Fibroblast of lung (primary cell): ENCODE data around the gene ZNF792. TPM values are rescaled to one million over a fixed set of nuclear protein-coding genes. Genes with fewer than 3 reads are reported as not detected.
"Not testable (repeated sequence)": the region's sequence is repeated elsewhere in the genome, so short reads cannot be mapped to it uniquely, and the experiment has no call there.

Experiments
- DNase-seq, 2 donors: peaks; one replicate each; pipeline versions ENCODE4 v3.0.0 to v3.0.0-alpha.2; 2010; ENCODE audit warnings: low read depth in 2 of 2
- H2AFZ ChIP-seq: 2 replicates; pipeline ENCODE4 v1.5.1; 2012; ENCODE audit warnings: low read length, control low read depth, inconsistent platforms
- H3K27ac ChIP-seq: 2 replicates; pipeline ENCODE4 v1.5.1; 2011; ENCODE audit warnings: low read length, control low read depth; ENCODE audit not compliant: insufficient read depth
- H3K27me3 ChIP-seq: 2 replicates; pipeline ENCODE4 v1.5.1; 2011; ENCODE audit warnings: mild to moderate bottlenecking, low read length; ENCODE audit not compliant: control insufficient read depth, insufficient read depth
- H3K36me3 ChIP-seq: 2 replicates; pipeline ENCODE4 v1.5.1; 2011; ENCODE audit warnings: low read length; ENCODE audit not compliant: control insufficient read depth, insufficient read depth
- H3K4me1 ChIP-seq: 2 replicates; pipeline ENCODE4 v1.5.1; 2011; ENCODE audit warnings: low read length; ENCODE audit not compliant: control insufficient read depth, insufficient read depth; ENCODE audit errors: extremely low read depth
- H3K4me2 ChIP-seq: 2 replicates; pipeline ENCODE4 v1.5.1; 2011; ENCODE audit warnings: low read length, control low read depth; ENCODE audit not compliant: insufficient read depth; ENCODE audit errors: extremely low read depth
- H3K4me3 ChIP-seq, 4 experiments: fragments of 200-600 bp in 1 of 4; sonication (generic) in 1 of 4; replicated peaks in 1 of 4; 2 replicates each; pipeline ENCODE4 v1.5.1; 2011 to 2016; ENCODE audit warnings: low read length in 4 of 4, low read depth in 3 of 4, mild to moderate bottlenecking in 3 of 4, control low read depth in 2 of 4, inconsistent platforms in 1 of 4, mixed read lengths in 1 of 4; ENCODE audit not compliant: insufficient read depth in 1 of 4; ENCODE audit errors: control extremely low read depth in 1 of 4
- H3K79me2 ChIP-seq: 2 replicates; pipeline ENCODE4 v1.5.1; 2012; ENCODE audit warnings: mild to moderate bottlenecking, low read length, inconsistent platforms; ENCODE audit not compliant: control insufficient read depth, insufficient read depth
- H3K9ac ChIP-seq: 2 replicates; pipeline ENCODE4 v1.5.1; 2011; ENCODE audit warnings: mild to moderate bottlenecking, low read length, control low read depth; ENCODE audit not compliant: insufficient read depth
- H3K9me3 ChIP-seq: 2 replicates; pipeline ENCODE4 v1.5.1; 2012; ENCODE audit warnings: low read depth, low read length; ENCODE audit not compliant: control insufficient read depth, insufficient read depth
- H4K20me1 ChIP-seq: 2 replicates; pipeline ENCODE4 v1.5.1; 2011; ENCODE audit warnings: low read length; ENCODE audit not compliant: control insufficient read depth, insufficient read depth; ENCODE audit errors: extremely low read depth
- CTCF ChIP-seq, 2 donors: IDR thresholded peaks in 1 of 2; conservative IDR thresholded peaks in 1 of 2; 1 replicate in 1 of 2; 2 replicates in 1 of 2; pipeline ENCODE4 v1.5.1; 2011 to 2012; ENCODE audit warnings: low read length in 2 of 2, control low read depth in 1 of 2, inconsistent platforms in 1 of 2, low read depth in 1 of 2, mild to moderate bottlenecking in 1 of 2
- EZH2 ChIP-seq: IDR thresholded peaks from 2 replicates; pipeline ENCODE4 v1.5.1; 2012; ENCODE audit warnings: low read length, control low read depth, mild to moderate bottlenecking; ENCODE audit errors: missing control alignments
- polyA plus RNA-seq, 2 donors: library from polyadenylated mRNA; depleted of rRNA in 1 of 2; stranded (reverse) in 1 of 2; unstranded in 1 of 2; fragments of >200 nt; gene quantifications; 2 replicates each; pipeline ENCODE4 v1.2.1, GENCODE V29; 2011 to 2012; ENCODE audit warnings: missing spikeins in 1 of 2
- total RNA-seq: library from RNA; depleted of rRNA; stranded (reverse); fragments of >200 nt; gene quantifications from 2 replicates; pipeline ENCODE4 v1.2.1, GENCODE V29; 2014

Gene ZNF792
- total and polyA plus RNA-seq, 2 donors (not counting 1 experiment from before 2014, with no cell fraction given), result 1.7 to 5.0 TPM

- TF ChIP-seq EZH2 (no peak), CTCF (conservative IDR thresholded peaks at IDR 0.05 in 1 of 2, IDR thresholded peaks at IDR 0.05 in 1 of 2; ENCODE audit: low read depth in 1 of 2, low read length in 2 of 2) (no peak)
- no peaks in the 10 kb centered on the region for H3K36me3 ChIP-seq
- peak overlapping the region; percentile 98 for H3K27ac ChIP-seq
- H2AFZ ChIP-seq, result peak overlapping the region; percentile 39
- H3K4me2 ChIP-seq, result peak overlapping the region; percentile 77
- H3K4me3 ChIP-seq, result peak overlapping the region; percentile 60 to 70 (median 65)
- no peaks in the 10 kb centered on the region for H3K27me3 ChIP-seq
- H3K9ac ChIP-seq, result no peak overlapping the region
- H3K4me1 ChIP-seq, result peaks cover 5% of the 10 kb centered on the region
- no peak for DNase-seq
- peaks cover 27% of the 10 kb centered on the region for H3K79me2 ChIP-seq
- H3K9me3 ChIP-seq, result no peaks in the 10 kb centered on the region
- no peaks in the 10 kb centered on the region for H4K20me1 ChIP-seq
These were observed 34.9 kb upstream of the ZNF792 start for GRCh38 chr19:34998777-34999497.

- not testable (repeated sequence) for H3K9ac ChIP-seq, DNase-seq, H2AFZ ChIP-seq, H3K36me3 ChIP-seq, H4K20me1 ChIP-seq, H3K27me3 ChIP-seq, H3K4me3 ChIP-seq, H3K9me3 ChIP-seq, H3K4me1 ChIP-seq, H3K4me2 ChIP-seq, H3K27ac ChIP-seq
- H3K79me2 ChIP-seq, result peaks cover 22% of the 10 kb centered on the region
These were observed 34.2 kb upstream of the ZNF792 start for GRCh38 chr19:34998224-34998623.

- Histone ChIP-seq H3K79me2 (peaks cover 14% of the 10 kb centered on the region), H3K9ac (no peak overlapping the region), H3K27me3 (no peaks in the 10 kb centered on the region), H3K36me3 (no peaks in the 10 kb centered on the region), H4K20me1 (no peaks in the 10 kb centered on the region), H3K27ac (no peak overlapping the region), H2AFZ (no peak overlapping the region), H3K9me3 (no peaks in the 10 kb centered on the region), H3K4me1 (peaks cover 2% of the 10 kb centered on the region), H3K4me3 (no peak overlapping the region), H3K4me2 (no peak overlapping the region)
- TF ChIP-seq CTCF (conservative IDR thresholded peaks at IDR 0.05 in 1 of 2, IDR thresholded peaks at IDR 0.05 in 1 of 2; ENCODE audit: low read depth in 1 of 2, low read length in 2 of 2) (no peak), EZH2 (no peak)
- DNase-seq, result no peak
These were observed 33.1 kb upstream of the ZNF792 start for GRCh38 chr19:34997071-34997617.
